ENCODE measurements around the gene ZC3HAV1. TPM values are rescaled to one million over a fixed set of nuclear protein-coding genes. Genes with fewer than 3 reads are reported as not detected.

ZC3HAV1 gene
- polyA plus RNA-seq, 1 donor (not counting 4 experiments of a cell fraction or from before 2014, with no cell fraction given), result 31.7 TPM

- no peak overlapping the region for H3K9ac ChIP-seq (ENCODE audit: control insufficient read depth, extremely low read depth, insufficient read depth, low read length)
- TF ChIP-seq CTCF (optimal IDR thresholded peaks at IDR 0.05 in 1 of 3, IDR thresholded peaks at IDR 0.05 in 1 of 3, conservative IDR thresholded peaks at IDR 0.05 in 1 of 3; ENCODE audit: extremely low read depth in 1 of 3, insufficient read depth in 2 of 3, low read length in 3 of 3), result no peak
- TF ChIP-seq EZH2 (IDR thresholded peaks at IDR 0.05; ENCODE audit: low read length), result no peak
- FAIRE-seq (no peak), DNase-seq (ENCODE audit: low read depth, low spot score) (no peak)
- H2AFZ ChIP-seq (ENCODE audit: control insufficient read depth, low read length), result no peak overlapping the region
- dilution Hi-C loops (cut with MboI; ENCODE audit: extremely low pct_ligation_motif_present, low sequenced_read_pairs), result no loop called here
- peaks cover 19 to 20% of the 10 kb centered on the region in 2 experiments for H3K36me3 ChIP-seq (ENCODE audit: control insufficient read depth in 2 of 2, extremely low read depth in 1 of 2, insufficient read depth in 2 of 2, low read length in 2 of 2)
- H3K27me3 ChIP-seq (ENCODE audit: control insufficient read depth, extremely low read depth, insufficient read depth, low read length), result no peaks in the 10 kb centered on the region
- H3K9me1 ChIP-seq (ENCODE audit: control insufficient read depth, extremely low read depth, insufficient read depth, low read length), result no peaks in the 10 kb centered on the region
- H4K20me1 ChIP-seq (ENCODE audit: control insufficient read depth, extremely low read depth, insufficient read depth, low read length), result no peaks in the 10 kb centered on the region
- H3K4me1 ChIP-seq (ENCODE audit: control insufficient read depth, extremely low read depth, insufficient read depth, low read length), result no peaks in the 10 kb centered on the region
- no peak overlapping the region for H3K27ac ChIP-seq (ENCODE audit: control insufficient read depth, insufficient read depth, low read length)
- no peaks in the 10 kb centered on the region for H3K9me3 ChIP-seq (ENCODE audit: control insufficient read depth, low read depth, low read length)
- no peaks in the 10 kb centered on the region for H3K79me2 ChIP-seq (ENCODE audit: control insufficient read depth, insufficient read depth, low read length)
- H3K4me2 ChIP-seq (ENCODE audit: control insufficient read depth, extremely low read depth, insufficient read depth, low read depth, low read length), result no peak overlapping the region
- no peak overlapping the region for H3K4me3 ChIP-seq (ENCODE audit: control insufficient read depth in 2 of 3, extremely low read depth in 1 of 3, insufficient read depth in 2 of 3, low read depth in 1 of 3, low read length in 3 of 3)
Measured at GRCh38 chr7:139049936-139050335, 59.6 kb downstream of the ZC3HAV1 start.

GRCh38 chr7:139049111-139049510 lies 60.4 kb downstream of the ZC3HAV1 start:
- no peaks in the 10 kb centered on the region for H3K9me3 ChIP-seq (ENCODE audit: control insufficient read depth, low read depth, low read length)
- H3K4me2 ChIP-seq (ENCODE audit: control insufficient read depth, extremely low read depth, insufficient read depth, low read depth, low read length), result no peak overlapping the region
- no peak for DNase-seq (ENCODE audit: low read depth, low spot score)
- no peaks in the 10 kb centered on the region for H3K27me3 ChIP-seq (ENCODE audit: control insufficient read depth, extremely low read depth, insufficient read depth, low read length)
- no peak overlapping the region for H3K4me3 ChIP-seq (ENCODE audit: control insufficient read depth in 2 of 3, extremely low read depth in 1 of 3, insufficient read depth in 2 of 3, low read depth in 1 of 3, low read length in 3 of 3)
- no peak overlapping the region for H3K27ac ChIP-seq (ENCODE audit: control insufficient read depth, insufficient read depth, low read length)
- H3K9me1 ChIP-seq (ENCODE audit: control insufficient read depth, extremely low read depth, insufficient read depth, low read length), result no peaks in the 10 kb centered on the region
- FAIRE-seq, result no peak
- no peak overlapping the region for H2AFZ ChIP-seq (ENCODE audit: control insufficient read depth, low read length)
- no peak overlapping the region for H3K9ac ChIP-seq (ENCODE audit: control insufficient read depth, extremely low read depth, insufficient read depth, low read length)
- no peaks in the 10 kb centered on the region for H4K20me1 ChIP-seq (ENCODE audit: control insufficient read depth, extremely low read depth, insufficient read depth, low read length)
- H3K4me1 ChIP-seq (ENCODE audit: control insufficient read depth, extremely low read depth, insufficient read depth, low read length), result no peaks in the 10 kb centered on the region
- no peaks in the 10 kb centered on the region for H3K79me2 ChIP-seq (ENCODE audit: control insufficient read depth, insufficient read depth, low read length)
- peaks cover 17 to 20% of the 10 kb centered on the region in 2 experiments for H3K36me3 ChIP-seq (ENCODE audit: control insufficient read depth in 2 of 2, extremely low read depth in 1 of 2, insufficient read depth in 2 of 2, low read length in 2 of 2)
- dilution Hi-C loops (cut with MboI; ENCODE audit: extremely low pct_ligation_motif_present, low sequenced_read_pairs), result no loop called here
- TF ChIP-seq EZH2 (IDR thresholded peaks at IDR 0.05; ENCODE audit: low read length), result no peak
- TF ChIP-seq CTCF (optimal IDR thresholded peaks at IDR 0.05 in 1 of 3, IDR thresholded peaks at IDR 0.05 in 1 of 3, conservative IDR thresholded peaks at IDR 0.05 in 1 of 3; ENCODE audit: extremely low read depth in 1 of 3, insufficient read depth in 2 of 3, low read length in 3 of 3), result no peak
